Tibial nerve (tissue), 4 donors: ENCODE results near the gene INF2. TPM values are rescaled to one million over a fixed set of nuclear protein-coding genes. Genes with fewer than 3 reads are reported as not detected.
A peak's percentile ranks its signal among the peaks of the same experiment; 100 is the strongest.

ENCODE experiments used
- DNase-seq, 2 donors: peaks; one replicate each; pipeline ENCODE4 v3.0.0-alpha.2; 2019; ENCODE audit warnings: low spot score in 2 of 2
- H3K27ac ChIP-seq, 4 donors: fragments of 200-600 bp; sonication (generic) in 3 of 4; one replicate each; pipeline ENCODE4 v1.5.1; 2017 to 2019; ENCODE audit warnings: mild to moderate bottlenecking in 1 of 4
- H3K27me3 ChIP-seq, 2 donors: fragments of 200-600 bp; sonication (generic) in 1 of 2; one replicate each; pipeline versions ENCODE4 v1.5.1 to v1.6.0; 2017 to 2019
- H3K36me3 ChIP-seq, 3 donors: fragments of 200-600 bp; sonication (generic); one replicate each; pipeline ENCODE4 v1.5.1; 2018 to 2019
- H3K4me1 ChIP-seq, 4 donors: fragments of 200-600 bp; sonication (generic) in 3 of 4; one replicate each; pipeline ENCODE4 v1.5.1; 2017 to 2019
- H3K4me3 ChIP-seq, 4 donors: fragments of 200-600 bp; sonication (generic) in 3 of 4; one replicate each; pipeline ENCODE4 v1.5.1; 2017 to 2019; ENCODE audit warnings: mild to moderate bottlenecking in 1 of 4, moderate library complexity in 1 of 4
- H3K9me3 ChIP-seq, 4 donors: fragments of 200-600 bp; sonication (generic) in 3 of 4; one replicate each; pipeline ENCODE4 v1.5.1; 2017 to 2019
- CTCF ChIP-seq, 5 experiments: fragments of 200-600 bp in 3 of 5; fragments of 450-650 bp in 2 of 5; sonication (generic) in 3 of 5; IDR thresholded peaks; one replicate each; pipeline ENCODE4 v1.5.1; 2016 to 2019; ENCODE audit warnings: antibody characterized with exemption in 5 of 5, mild to moderate bottlenecking in 3 of 5, moderate library complexity in 2 of 5
- EP300 ChIP-seq, 2 donors: sonication (generic); formaldehyde crosslinking; IDR thresholded peaks; one replicate each; pipeline ENCODE4 v1.6.1; 2017; ENCODE audit warnings: antibody characterized with exemption in 2 of 2, mild to moderate bottlenecking in 1 of 2
- POLR2A ChIP-seq, 2 donors: fragments of 450-650 bp; IDR thresholded peaks; one replicate each; pipeline ENCODE4 v1.6.1; 2017; ENCODE audit warnings: antibody characterized with exemption in 2 of 2, mild to moderate bottlenecking in 2 of 2, moderate library complexity in 2 of 2
- WGBS, 2 donors: methylation state at CpG; one replicate each; pipeline ENCODE4 v1.1.5; 2018; 5-methylcytosine and 5-hydroxymethylcytosine counted together
- total RNA-seq, 4 donors: library from RNA; depleted of rRNA; stranded (reverse); fragments of >200 nt; gene quantifications; one replicate each; pipeline ENCODE4 v1.1.0, GENCODE V29; 2016

Gene INF2
- total RNA-seq, 4 donors from 2014 or later: 217 to 256 (median 239) TPM

DNA sequence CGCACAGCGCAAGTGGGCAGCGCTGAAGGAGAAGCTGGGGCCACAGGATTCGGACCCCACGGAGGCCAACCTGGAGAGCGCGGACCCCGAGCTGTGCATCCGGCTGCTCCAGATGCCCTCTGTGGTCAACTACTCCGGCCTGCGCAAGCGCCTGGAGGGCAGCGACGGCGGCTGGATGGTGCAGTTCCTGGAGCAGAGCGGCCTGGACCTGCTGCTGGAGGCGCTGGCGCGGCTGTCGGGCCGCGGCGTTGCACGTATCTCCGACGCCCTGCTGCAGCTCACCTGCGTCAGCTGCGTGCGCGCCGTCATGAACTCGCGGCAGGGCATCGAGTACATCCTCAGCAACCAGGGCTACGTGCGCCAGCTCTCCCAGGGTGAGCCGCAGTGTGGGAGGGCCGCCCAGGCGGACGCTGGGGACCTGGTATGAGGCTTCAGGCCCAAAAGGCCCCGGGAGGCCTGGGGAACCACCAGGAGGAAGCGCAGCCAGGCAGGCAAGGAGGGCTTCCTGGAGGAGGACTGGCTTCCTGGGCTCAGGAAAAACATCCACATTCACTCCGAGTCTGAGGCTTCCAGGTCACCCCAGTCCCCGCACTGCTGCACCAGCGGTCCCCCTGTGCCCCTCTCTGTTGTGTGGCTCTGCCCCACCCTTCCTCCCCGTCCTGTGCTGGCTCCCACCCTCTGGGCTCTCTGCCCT lies 12.1 kb downstream of the INF2 start:
- Histone ChIP-seq H3K27me3 (no peaks in the 10 kb centered on the region), H3K27ac (peak overlapping the region; percentile 46 to 99 (median 72)), H3K9me3 (no peaks in the 10 kb centered on the region), H3K4me3 (peak overlapping the region in 1 of 4 donors; percentile 50), H3K36me3 (peaks cover 0 to 62% (median 23%) of the 10 kb centered on the region in 3 donors), H3K4me1 (peaks cover 0 to 88% (median 47%) of the 10 kb centered on the region in 4 donors)
- TF ChIP-seq POLR2A (IDR thresholded peaks at IDR 0.05) (no peak), CTCF (IDR thresholded peaks at IDR 0.05) (no peak), EP300 (IDR thresholded peaks at IDR 0.05) (no peak)
- 81 to 84% methylated on average over 40 to 44 of the region's 46 CpGs for WGBS, 2 donors
- no peak for DNase-seq

DNA sequence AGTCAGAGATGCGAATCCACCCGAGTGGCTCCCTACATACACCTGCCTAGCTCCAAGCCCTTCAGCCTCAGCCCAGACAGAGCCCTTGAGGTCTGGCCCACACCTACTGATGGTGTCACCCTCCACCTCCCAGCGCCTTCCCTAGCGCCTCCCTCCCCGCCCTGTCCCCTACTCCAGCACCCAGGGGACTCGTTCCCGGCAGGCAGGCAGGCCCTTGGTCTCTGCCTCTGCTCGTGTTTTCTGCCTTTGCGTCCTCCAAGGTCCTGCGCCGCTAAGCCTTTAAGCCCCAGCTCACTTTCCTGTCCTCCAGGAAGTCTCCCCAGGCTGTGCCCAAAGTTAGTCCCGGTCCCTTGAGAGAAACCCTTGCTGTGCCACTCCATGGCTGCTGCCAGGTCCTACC lies 12.7 kb downstream of the INF2 start:
- no peaks in the 10 kb centered on the region for H3K9me3 ChIP-seq
- TF ChIP-seq CTCF (IDR thresholded peaks at IDR 0.05): no peak
- no peak for TF ChIP-seq POLR2A (IDR thresholded peaks at IDR 0.05)
- no peak for TF ChIP-seq EP300 (IDR thresholded peaks at IDR 0.05)
- no peaks in the 10 kb centered on the region for H3K27me3 ChIP-seq
- WGBS, 2 donors: 51 to 60% methylated on average over 12 of the region's 12 CpGs
- H3K36me3 ChIP-seq: peaks cover 0 to 61% (median 23%) of the 10 kb centered on the region in 3 donors
- no peak for DNase-seq
- peak overlapping the region in 1 of 4 donors; percentile 50 for H3K4me3 ChIP-seq
- H3K4me1 ChIP-seq: peaks cover 0 to 88% (median 41%) of the 10 kb centered on the region in 4 donors
- H3K27ac ChIP-seq: peak overlapping the region; percentile 46 to 99 (median 78)

DNA sequence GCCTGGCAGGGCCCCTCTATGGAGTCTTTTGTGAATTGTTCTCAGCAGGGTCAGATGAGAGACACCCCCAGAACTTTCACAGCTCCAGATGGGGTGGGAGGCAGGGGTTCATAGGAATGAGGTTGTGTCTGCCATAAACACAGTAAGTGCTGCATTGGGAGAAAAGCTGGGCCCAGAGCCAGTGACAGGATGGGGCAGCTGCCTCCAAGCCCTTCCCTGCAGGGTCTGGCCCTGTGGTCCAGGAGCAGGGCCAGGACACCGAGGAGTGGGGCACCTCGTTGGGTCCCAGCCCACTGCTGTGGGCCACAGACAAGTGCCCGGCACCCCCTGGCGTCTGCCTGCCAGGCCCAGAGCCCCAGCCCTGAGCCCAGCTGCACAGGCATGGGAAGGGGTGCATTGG lies 13.3 kb downstream of the INF2 start:
- DNase-seq: no peak
- Histone ChIP-seq H3K36me3 (peaks cover 0 to 61% (median 23%) of the 10 kb centered on the region in 3 donors), H3K9me3 (no peaks in the 10 kb centered on the region), H3K4me3 (peak overlapping the region in 1 of 4 donors; percentile 50), H3K27ac (peak overlapping the region; percentile 46 to 99 (median 78)), H3K27me3 (no peaks in the 10 kb centered on the region), H3K4me1 (peaks cover 0 to 88% (median 36%) of the 10 kb centered on the region in 4 donors)
- TF ChIP-seq EP300 (IDR thresholded peaks at IDR 0.05) (peak in 1 of 2 donors; percentile 54), POLR2A (IDR thresholded peaks at IDR 0.05) (no peak)
- 55% methylated on average over 4 of the region's 4 CpGs; no CpG with 5 or more reads in 1 of the 2 donors for WGBS, 2 donors

DNA sequence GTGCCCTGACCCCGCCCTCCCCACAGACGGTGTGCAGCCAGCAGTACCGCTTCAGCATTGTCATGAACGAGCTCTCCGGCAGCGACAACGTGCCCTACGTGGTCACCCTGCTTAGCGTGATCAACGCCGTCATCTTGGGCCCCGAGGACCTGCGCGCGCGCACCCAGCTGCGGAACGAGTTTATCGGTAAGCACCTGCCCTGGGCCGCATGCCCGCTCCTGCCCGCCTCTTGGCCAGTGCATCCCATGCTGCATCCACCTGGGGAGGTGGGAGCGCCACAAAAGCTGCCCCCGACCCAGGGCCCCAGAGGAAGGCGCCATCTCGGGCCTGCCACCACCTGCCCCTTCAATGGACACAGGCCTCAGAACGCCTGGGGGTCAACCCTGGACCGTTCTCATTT lies 13.9 kb downstream of the INF2 start:
- H3K4me3 ChIP-seq: no peak overlapping the region
- peaks cover 0 to 61% (median 23%) of the 10 kb centered on the region in 3 donors for H3K36me3 ChIP-seq
- H3K9me3 ChIP-seq: no peaks in the 10 kb centered on the region
- H3K4me1 ChIP-seq: peaks cover 0 to 88% (median 36%) of the 10 kb centered on the region in 4 donors
- TF ChIP-seq EP300 (IDR thresholded peaks at IDR 0.05) (no peak), POLR2A (IDR thresholded peaks at IDR 0.05) (no peak), CTCF (IDR thresholded peaks at IDR 0.05) (no peak)
- no peaks in the 10 kb centered on the region for H3K27me3 ChIP-seq
- peak overlapping the region; percentile 0 to 99 (median 78) for H3K27ac ChIP-seq
- WGBS, 2 donors: 83 to 90% methylated on average over 23 to 25 of the region's 28 CpGs
- no peak for DNase-seq

- peaks cover 0 to 86% (median 31%) of the 10 kb centered on the region in 4 donors for H3K4me1 ChIP-seq
- 97% methylated on average over 22 of the region's 22 CpGs for WGBS, 2 donors
- H3K27me3 ChIP-seq: no peaks in the 10 kb centered on the region
- no peak for DNase-seq
- no peak overlapping the region for H3K4me3 ChIP-seq
- TF ChIP-seq POLR2A (IDR thresholded peaks at IDR 0.05): no peak
- no peak for TF ChIP-seq EP300 (IDR thresholded peaks at IDR 0.05)
- H3K27ac ChIP-seq: peak overlapping the region in 2 of 4 donors; percentile 4 to 94
- no peaks in the 10 kb centered on the region for H3K9me3 ChIP-seq
- H3K36me3 ChIP-seq: peaks cover 0 to 70% (median 23%) of the 10 kb centered on the region in 3 donors
Measured at GRCh38 chr14:104704252-104704651, 14.8 kb downstream of the INF2 start.
